ENCODE data around the gene TMEM62.

TMEM62 gene

GRCh38 chr15:43099105-43099845, 34.1 kb upstream of the TMEM62 start:
- Histone ChIP-seq H3K9me2 (replicated peaks; ENCODE audit: low read depth, low read length) (no peaks in the 10 kb centered on the region), H3K9ac (ENCODE audit: low read depth, low read length, poor library complexity, severe bottlenecking) (no peak overlapping the region), H4K20me1 (ENCODE audit: insufficient read depth, low read length, poor library complexity, severe bottlenecking) (peaks cover 38% of the 10 kb centered on the region), H3K4me2 (ENCODE audit: low read depth, low read length, poor library complexity, severe bottlenecking) (peak overlapping the region; percentile 68), H3K4me1 (ENCODE audit: insufficient read depth, low read length, poor library complexity, severe bottlenecking) (peaks cover 52% of the 10 kb centered on the region), H3F3A (ENCODE audit: low read depth) (no peaks in the 10 kb centered on the region), H3K36me3 (ENCODE audit: insufficient read depth, low read length) (no peaks in the 10 kb centered on the region; the same call in 1 of the 2 replicates), H3K4me3 (ENCODE audit: low read length, poor library complexity, severe bottlenecking) (no peak overlapping the region), H2AFZ (ENCODE audit: low read length) (no peak overlapping the region), H3K79me2 (ENCODE audit: insufficient read depth, low read length) (peaks cover 96% of the 10 kb centered on the region), H3K27me3 (ENCODE audit: insufficient read depth, low read length, poor library complexity, severe bottlenecking) (no peaks in the 10 kb centered on the region), H3K9me3 (ENCODE audit: insufficient read depth, low read depth, low read length) (no peaks in the 10 kb centered on the region)
- TF ChIP-seq EZH2phosphoT487 (IDR thresholded peaks at IDR 0.05; ENCODE audit: borderline replicate concordance) (no peak), CTCF (conservative IDR thresholded peaks at IDR 0.05; ENCODE audit: low read length) (no peak)

GRCh38 chr15:43100971-43101370, 32.4 kb upstream of the TMEM62 start:
- H2AFZ ChIP-seq (ENCODE audit: low read length), result no peak overlapping the region
- no peaks in the 10 kb centered on the region; the same call in 1 of the 2 replicates for H3K36me3 ChIP-seq (ENCODE audit: insufficient read depth, low read length)
- peaks cover 42% of the 10 kb centered on the region for H3K4me1 ChIP-seq (ENCODE audit: insufficient read depth, low read length, poor library complexity, severe bottlenecking)
- H3K79me2 ChIP-seq (ENCODE audit: insufficient read depth, low read length), result peaks cover 96% of the 10 kb centered on the region
- H4K20me1 ChIP-seq (ENCODE audit: insufficient read depth, low read length, poor library complexity, severe bottlenecking), result peaks cover 33% of the 10 kb centered on the region
- H3K9me3 ChIP-seq (ENCODE audit: insufficient read depth, low read depth, low read length), result no peaks in the 10 kb centered on the region
- H3K4me2 ChIP-seq (ENCODE audit: low read depth, low read length, poor library complexity, severe bottlenecking), result peak overlapping the region; percentile 68
- H3K27me3 ChIP-seq (ENCODE audit: insufficient read depth, low read length, poor library complexity, severe bottlenecking), result no peaks in the 10 kb centered on the region
- H3F3A ChIP-seq (ENCODE audit: low read depth), result no peaks in the 10 kb centered on the region
- H3K9ac ChIP-seq (ENCODE audit: low read depth, low read length, poor library complexity, severe bottlenecking), result peak overlapping the region; percentile 34
- no peaks in the 10 kb centered on the region for H3K9me2 ChIP-seq (replicated peaks; ENCODE audit: low read depth, low read length)
- TF ChIP-seq CTCF (conservative IDR thresholded peaks at IDR 0.05; ENCODE audit: low read length), result no peak
- no peak for TF ChIP-seq EZH2phosphoT487 (IDR thresholded peaks at IDR 0.05; ENCODE audit: borderline replicate concordance)
- peak overlapping the region; percentile 36 for H3K4me3 ChIP-seq (ENCODE audit: low read length, poor library complexity, severe bottlenecking)

- H2AFZ ChIP-seq (ENCODE audit: low read length), result no peak overlapping the region
- no peaks in the 10 kb centered on the region for H3K9me2 ChIP-seq (replicated peaks; ENCODE audit: low read depth, low read length)
- TF ChIP-seq EZH2phosphoT487 (IDR thresholded peaks at IDR 0.05; ENCODE audit: borderline replicate concordance), result no peak
- H3K9ac ChIP-seq (ENCODE audit: low read depth, low read length, poor library complexity, severe bottlenecking), result no peak overlapping the region
- H4K20me1 ChIP-seq (ENCODE audit: insufficient read depth, low read length, poor library complexity, severe bottlenecking), result peaks cover 28% of the 10 kb centered on the region
- H3K4me3 ChIP-seq (ENCODE audit: low read length, poor library complexity, severe bottlenecking), result peak overlapping the region; percentile 33
- no peaks in the 10 kb centered on the region for H3K9me3 ChIP-seq (ENCODE audit: insufficient read depth, low read depth, low read length)
- no peaks in the 10 kb centered on the region for H3F3A ChIP-seq (ENCODE audit: low read depth)
- H3K36me3 ChIP-seq (ENCODE audit: insufficient read depth, low read length), result no peaks in the 10 kb centered on the region; the same call in 1 of the 2 replicates
- no peaks in the 10 kb centered on the region for H3K27me3 ChIP-seq (ENCODE audit: insufficient read depth, low read length, poor library complexity, severe bottlenecking)
- peaks cover 89% of the 10 kb centered on the region for H3K79me2 ChIP-seq (ENCODE audit: insufficient read depth, low read length)
- peaks cover 49% of the 10 kb centered on the region for H3K4me1 ChIP-seq (ENCODE audit: insufficient read depth, low read length, poor library complexity, severe bottlenecking)
- peak overlapping the region; percentile 99 for H3K4me2 ChIP-seq (ENCODE audit: low read depth, low read length, poor library complexity, severe bottlenecking)
Measured at GRCh38 chr15:43102187-43102586, 31.2 kb upstream of the TMEM62 start.
